Spinal cord (tissue), 10 donors: Measurements from ENCODE around the gene BEAN1. TPM values are rescaled to one million over a fixed set of nuclear protein-coding genes. Genes with fewer than 3 reads are reported as not detected.

Experiments
- DNase-seq, 6 donors: peaks; one replicate each; pipeline versions ENCODE4 v3.0.0 to v3.0.0-alpha.2; 2013 to 2015; ENCODE audit warnings: low spot score in 6 of 6, low read depth in 4 of 6
- H3K27ac ChIP-seq: one replicate; pipeline ENCODE4 v1.5.1; 2013; ENCODE audit warnings: low read depth, low read length, control low read depth
- H3K27me3 ChIP-seq: one replicate; pipeline ENCODE4 v1.6.1; 2013; ENCODE audit warnings: low read length; ENCODE audit not compliant: control insufficient read depth, insufficient read depth
- H3K36me3 ChIP-seq: one replicate; pipeline ENCODE4 v1.6.1; 2013; ENCODE audit warnings: low read length; ENCODE audit not compliant: control insufficient read depth, insufficient read depth
- H3K4me1 ChIP-seq: one replicate; pipeline ENCODE4 v1.6.1; 2013; ENCODE audit warnings: low read length; ENCODE audit not compliant: control insufficient read depth, insufficient read depth
- H3K4me3 ChIP-seq: one replicate; pipeline ENCODE4 v1.5.1; 2013; ENCODE audit warnings: low read depth, low read length, control low read depth
- H3K9me3 ChIP-seq: one replicate; pipeline ENCODE4 v1.6.1; 2013; ENCODE audit warnings: low read length; ENCODE audit not compliant: control insufficient read depth, insufficient read depth
- WGBS: methylation state at CpG from one replicate; pipeline ENCODE4 v1.1.5; 2013; ENCODE audit warnings: missing lambda C conversion rate; ENCODE audit not compliant: insufficient coverage; 5-methylcytosine and 5-hydroxymethylcytosine counted together
- polyA plus RNA-seq, 2 donors: library from polyadenylated mRNA; unstranded; fragments of 120-200 nt; gene quantifications; one replicate each; pipeline ENCODE4 v1.2.1, GENCODE V29; 2013; ENCODE audit not compliant: insufficient read length in 2 of 2
- total RNA-seq, 2 donors: library from RNA; depleted of rRNA in 1 of 2; stranded (reverse); fragments of 120-200 nt in 1 of 2; fragments of >200 nt in 1 of 2; gene quantifications; one replicate each; pipeline versions ENCODE4 v1.2.3 to v1.2.4, GENCODE V29; 2013 to 2014
- donor health status: healthy.

The BEAN1 gene
- total and polyA plus RNA-seq, 4 donors = 4.9 to 27.0 (median 15.9) TPM

DNA sequence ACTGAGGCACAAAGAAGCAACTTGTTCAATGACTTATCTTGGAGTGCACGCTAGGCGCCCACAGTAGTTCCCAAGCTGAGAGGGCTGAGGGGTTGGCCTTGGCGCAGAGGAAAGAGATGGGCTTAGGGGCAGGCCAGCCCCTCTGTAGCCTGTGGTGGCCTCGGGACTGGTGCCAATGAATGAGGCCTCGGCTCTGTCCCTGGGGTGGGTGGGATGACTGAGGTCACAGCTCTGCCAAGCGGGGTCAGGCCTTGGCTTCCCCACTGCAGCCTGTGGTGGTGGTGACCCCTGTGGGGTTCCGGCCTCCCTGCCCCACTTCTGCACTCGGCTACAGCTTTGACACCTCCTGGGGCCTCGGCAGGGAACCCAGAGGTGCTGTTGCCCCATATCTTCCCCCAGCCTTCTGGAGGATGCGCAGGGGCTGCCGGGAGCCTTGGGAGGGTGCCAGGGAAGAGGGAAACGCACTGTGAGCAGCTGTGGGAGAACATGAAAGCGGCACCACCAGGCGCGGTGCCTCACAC lies 46.0 kb downstream of the BEAN1 start:
- no peak overlapping the region for H3K4me3 ChIP-seq
- no peaks in the 10 kb centered on the region for H3K27me3 ChIP-seq
- 93% methylated on average over 9 of the region's 15 CpGs for WGBS
- H3K9me3 ChIP-seq = no peaks in the 10 kb centered on the region
- no peak overlapping the region for H3K27ac ChIP-seq
- no peak for DNase-seq
- peaks cover 14% of the 10 kb centered on the region for H3K36me3 ChIP-seq
- peaks cover 8% of the 10 kb centered on the region for H3K4me1 ChIP-seq

DNA sequence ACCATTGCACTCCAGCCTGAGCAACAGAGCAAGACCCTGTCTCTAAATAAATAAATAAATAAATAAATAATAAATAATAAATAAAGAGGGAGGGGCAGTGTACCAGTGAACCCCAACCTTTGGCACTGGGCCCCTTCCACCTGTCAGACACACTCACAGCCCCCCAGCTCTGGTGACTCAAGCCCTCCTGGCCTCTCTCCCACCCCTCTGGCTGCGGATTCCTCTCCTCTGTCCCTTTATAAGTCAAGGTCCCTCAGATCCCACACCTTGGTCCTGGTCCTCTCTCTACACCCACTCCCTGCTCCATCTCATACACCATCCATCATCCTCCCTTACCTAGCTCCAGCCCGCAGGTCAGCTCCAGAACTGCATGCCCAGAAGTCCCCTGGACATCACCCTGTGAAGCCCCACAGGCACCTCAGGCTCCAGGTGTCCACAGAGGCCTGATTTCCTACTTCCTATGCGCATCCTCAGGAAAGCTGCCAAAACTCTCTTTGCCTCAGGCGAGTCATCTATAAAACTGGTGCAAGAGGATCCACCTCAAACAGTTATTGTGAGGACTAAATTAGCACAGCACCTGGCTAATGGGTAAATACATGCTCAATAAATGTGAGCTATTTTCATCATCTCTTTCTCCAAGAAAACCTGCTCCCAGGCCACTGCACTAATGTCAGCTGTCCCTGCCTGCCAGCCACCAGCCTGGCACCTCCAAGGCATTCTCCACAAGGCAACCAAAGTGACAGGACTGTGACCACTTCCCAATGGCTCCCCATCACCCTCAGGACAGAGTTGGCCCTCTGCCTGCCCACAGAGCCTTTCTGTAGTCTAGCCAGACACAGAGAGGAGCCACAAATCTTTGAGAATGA lies 46.8 kb downstream of the BEAN1 start:
- Histone ChIP-seq H3K9me3 (no peaks in the 10 kb centered on the region), H3K36me3 (peaks cover 14% of the 10 kb centered on the region), H3K27me3 (no peaks in the 10 kb centered on the region), H3K27ac (no peak overlapping the region), H3K4me3 (no peak overlapping the region), H3K4me1 (peaks cover 12% of the 10 kb centered on the region)
- 92% methylated on average over 3 of the region's 4 CpGs for WGBS
- DNase-seq = peak in 1 of 6 donors; percentile 29

DNA sequence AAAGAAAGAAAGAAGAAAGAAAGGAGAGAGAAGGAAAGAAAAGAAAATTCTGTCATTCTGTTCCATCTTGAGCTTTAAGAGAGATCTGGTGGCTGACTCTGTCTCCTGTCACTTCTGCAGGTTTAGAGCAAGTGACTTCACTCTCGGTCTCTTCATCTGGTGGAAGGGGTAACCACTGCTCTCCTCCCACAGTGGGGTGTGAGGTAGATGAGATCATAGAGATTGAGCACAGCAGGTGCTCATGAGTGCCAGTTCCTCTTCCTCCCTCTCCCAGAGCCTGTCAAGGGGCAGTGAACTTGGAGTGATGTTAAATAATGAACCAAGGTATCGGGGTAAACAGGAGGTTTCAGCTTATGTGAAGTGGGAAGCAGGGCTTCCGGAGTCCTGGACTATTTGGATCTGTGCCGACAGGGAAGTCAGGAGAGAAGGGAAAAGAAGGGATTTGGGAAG lies 47.7 kb downstream of the BEAN1 start:
- Histone ChIP-seq H3K4me1 (peaks cover 16% of the 10 kb centered on the region), H3K4me3 (no peak overlapping the region), H3K36me3 (peaks cover 14% of the 10 kb centered on the region), H3K9me3 (no peaks in the 10 kb centered on the region), H3K27ac (no peak overlapping the region), H3K27me3 (no peaks in the 10 kb centered on the region)
- no peak for DNase-seq
- 55% methylated on average over 3 of the region's 4 CpGs for WGBS

DNA sequence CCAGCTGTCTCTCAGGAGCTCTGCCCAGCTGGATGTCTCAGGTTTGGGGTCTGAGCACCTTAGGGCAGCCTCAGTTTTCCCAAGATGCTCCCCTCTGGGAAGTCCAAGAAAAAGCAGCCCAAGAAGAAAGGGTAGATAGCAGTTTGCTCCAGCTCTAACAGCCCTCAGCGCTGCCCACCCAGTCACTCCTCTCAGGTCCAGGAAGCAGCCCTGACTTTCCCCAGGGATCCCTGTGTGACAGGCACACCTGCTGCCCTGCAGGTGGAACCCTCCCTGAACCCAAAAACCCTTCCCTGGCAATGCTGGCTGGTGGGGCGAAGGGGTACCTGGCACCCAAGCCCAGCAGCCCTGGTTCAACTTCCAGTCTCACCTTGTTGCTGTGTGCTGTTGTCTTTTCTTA lies 48.1 kb downstream of the BEAN1 start:
- H3K4me1 ChIP-seq = peaks cover 16% of the 10 kb centered on the region
- no peak overlapping the region for H3K27ac ChIP-seq
- H3K4me3 ChIP-seq = no peak overlapping the region
- H3K27me3 ChIP-seq = no peaks in the 10 kb centered on the region
- DNase-seq = no peak
- H3K9me3 ChIP-seq = no peaks in the 10 kb centered on the region
- peaks cover 14% of the 10 kb centered on the region for H3K36me3 ChIP-seq
- WGBS = 83% methylated on average over 2 of the region's 2 CpGs

DNA sequence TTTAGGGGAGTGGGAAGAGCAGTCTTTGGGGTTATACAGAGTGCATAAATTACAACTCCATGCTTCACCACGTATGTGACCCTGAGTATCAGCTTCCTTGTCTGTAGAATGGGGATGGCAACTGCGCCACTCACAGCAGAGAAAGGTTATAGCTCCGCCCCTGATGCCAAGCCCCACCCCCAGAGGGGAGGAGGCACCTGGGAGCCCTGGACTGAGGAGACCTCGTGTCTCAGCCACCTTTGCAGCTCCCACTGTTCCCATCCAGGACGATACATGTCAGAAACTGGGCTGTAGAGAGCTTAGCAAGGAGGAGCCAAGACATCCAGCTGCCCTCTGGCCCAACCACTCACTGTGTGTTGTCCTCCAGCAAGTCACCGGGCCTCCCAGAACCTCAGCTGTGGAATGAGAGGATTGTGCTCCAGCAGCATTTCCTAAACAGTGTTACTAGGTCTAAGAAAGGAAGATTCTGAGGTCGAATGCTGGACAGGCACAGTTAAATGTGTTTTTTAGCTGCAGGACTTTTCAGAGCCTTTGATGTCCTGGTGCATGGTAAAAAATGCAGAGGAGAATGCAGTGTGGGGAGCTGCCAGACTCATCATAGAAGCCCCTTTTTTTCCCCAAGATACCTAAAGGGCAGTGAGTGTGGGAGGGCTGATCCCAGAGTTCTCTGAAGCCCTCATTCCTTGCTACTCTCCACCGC lies 49.4 kb downstream of the BEAN1 start:
- peak in 1 of 6 donors; percentile 29 for DNase-seq
- WGBS = 73% methylated on average over 5 of the region's 8 CpGs

DNA sequence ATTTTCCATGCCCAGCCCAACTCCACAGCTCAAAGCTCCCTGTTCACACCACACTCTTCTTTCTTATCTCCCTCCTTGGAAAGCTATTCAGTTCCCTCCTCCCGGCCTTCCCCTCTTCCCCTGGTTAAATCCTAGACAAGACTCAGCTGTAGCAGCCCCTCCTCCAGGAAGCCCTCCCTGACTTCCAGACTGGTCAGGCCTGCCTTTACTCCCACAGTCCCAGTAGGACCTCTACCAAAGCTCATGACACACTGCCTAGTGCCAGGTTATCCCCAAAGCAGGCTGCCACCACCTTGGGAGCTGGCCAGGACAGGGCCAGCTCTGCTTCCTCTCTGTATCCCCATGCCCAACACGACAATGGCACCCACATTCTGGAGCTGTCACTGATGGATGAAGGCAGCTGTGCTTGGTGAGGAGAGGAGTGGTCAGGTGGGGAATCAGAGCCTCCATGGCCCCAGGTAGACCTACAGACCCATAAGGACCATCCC lies 50.0 kb downstream of the BEAN1 start:
- H3K4me1 ChIP-seq = peaks cover 16% of the 10 kb centered on the region
- WGBS = 81% methylated on average over 2 of the region's 2 CpGs
- H3K36me3 ChIP-seq = peaks cover 18% of the 10 kb centered on the region

More for the DNA sequence above, 49.4 kb downstream of the BEAN1 start:
- no peaks in the 10 kb centered on the region for H3K27me3 ChIP-seq
- no peak overlapping the region for H3K4me3 ChIP-seq
- H3K9me3 ChIP-seq = no peaks in the 10 kb centered on the region
- peak overlapping the region; percentile 6 for H3K27ac ChIP-seq
- peaks cover 16% of the 10 kb centered on the region for H3K4me1 ChIP-seq
- peaks cover 18% of the 10 kb centered on the region for H3K36me3 ChIP-seq

DNA sequence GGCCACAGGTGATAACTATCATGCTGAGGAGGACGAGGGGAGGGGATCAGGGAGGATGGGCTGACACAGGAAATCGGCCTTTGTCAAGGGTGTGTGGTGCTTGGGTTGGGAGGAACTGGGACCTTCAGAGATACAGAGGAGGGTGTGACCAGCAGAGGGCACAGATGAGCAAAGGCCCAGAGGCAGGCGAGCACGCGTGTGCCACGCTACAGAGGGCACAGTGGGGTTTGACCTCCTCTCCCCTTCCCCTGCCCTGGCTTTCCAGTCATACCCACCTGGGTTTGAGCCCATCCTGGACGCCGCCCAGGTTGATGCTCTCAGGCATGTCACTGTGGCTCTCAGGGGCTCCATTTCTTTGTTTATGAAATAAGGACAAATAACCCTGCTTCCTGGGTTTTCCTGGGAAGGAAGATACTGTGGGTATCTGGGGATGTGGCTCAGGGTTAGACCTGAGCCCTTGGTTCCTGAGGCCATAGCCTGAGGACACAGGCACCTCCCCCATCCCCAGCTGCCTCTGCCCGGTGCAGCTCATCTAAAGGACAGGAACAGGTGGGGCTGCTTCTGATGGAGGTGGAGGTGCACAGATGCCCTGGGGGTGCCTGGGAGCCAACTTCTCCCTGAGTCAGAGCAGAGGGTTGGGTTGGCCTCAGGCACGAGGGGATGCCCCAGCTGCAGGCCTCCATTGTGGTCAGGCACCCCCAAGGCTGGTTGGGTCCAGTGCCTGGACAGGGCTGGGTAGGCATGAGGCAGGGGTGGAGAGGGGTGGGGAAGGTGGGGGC lies 51.8 kb downstream of the BEAN1 start:
- no peaks in the 10 kb centered on the region for H3K9me3 ChIP-seq

More for the DNA sequence above, 50.0 kb downstream of the BEAN1 start:
- DNase-seq = no peak
- H3K27ac ChIP-seq = no peak overlapping the region
- no peaks in the 10 kb centered on the region for H3K9me3 ChIP-seq
- H3K4me3 ChIP-seq = no peak overlapping the region
- no peaks in the 10 kb centered on the region for H3K27me3 ChIP-seq

DNA sequence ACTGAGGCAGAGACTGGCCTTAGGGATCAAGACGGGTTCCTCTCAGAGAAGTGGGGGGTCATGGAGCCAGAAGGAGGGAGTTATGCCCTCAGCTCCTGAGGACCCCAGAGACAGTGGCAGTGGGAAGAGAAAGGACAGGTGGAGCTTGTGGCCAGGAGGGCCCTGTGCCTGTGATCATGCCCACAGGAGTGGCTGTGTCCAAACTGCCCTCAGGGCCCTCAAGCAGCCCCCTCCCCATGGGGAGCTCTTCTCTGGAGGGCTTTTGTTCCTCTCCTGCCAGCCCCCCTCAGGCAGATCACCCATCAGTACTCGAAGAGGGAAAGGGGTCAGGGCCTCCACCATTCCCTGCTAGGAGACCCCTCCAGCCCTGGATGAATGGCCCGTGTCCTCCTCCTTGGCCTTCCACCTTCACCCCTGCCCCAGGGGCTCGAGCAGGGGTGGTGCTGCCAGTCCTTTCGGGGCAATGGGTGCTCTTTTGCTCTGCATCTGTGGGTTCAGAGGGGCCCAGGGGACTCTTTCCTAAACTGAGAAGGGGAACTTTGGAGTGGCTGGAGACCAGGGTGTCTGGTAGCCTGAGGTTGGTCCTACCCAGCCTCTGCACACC lies 52.7 kb downstream of the BEAN1 start:
- H3K4me1 ChIP-seq = peaks cover 23% of the 10 kb centered on the region
- no peak for DNase-seq
- no peak overlapping the region for H3K27ac ChIP-seq
- no peaks in the 10 kb centered on the region for H3K27me3 ChIP-seq
- H3K9me3 ChIP-seq = no peaks in the 10 kb centered on the region
- peaks cover 17% of the 10 kb centered on the region for H3K36me3 ChIP-seq
- WGBS = 84% methylated on average over 3 of the region's 5 CpGs
- no peak overlapping the region for H3K4me3 ChIP-seq

More for the DNA sequence above, 51.8 kb downstream of the BEAN1 start:
- H3K4me1 ChIP-seq = peaks cover 20% of the 10 kb centered on the region
- peak in 1 of 6 donors; percentile 43 for DNase-seq
- no peak overlapping the region for H3K4me3 ChIP-seq
- no peaks in the 10 kb centered on the region for H3K27me3 ChIP-seq
- H3K36me3 ChIP-seq = peaks cover 14% of the 10 kb centered on the region
- no peak overlapping the region for H3K27ac ChIP-seq
- WGBS = 36% methylated on average over 8 of the region's 10 CpGs
